HL-60 (cell line): ENCODE data around the gene APOBEC2.

Experiments
- CTCF ChIP-seq: IDR thresholded peaks from one replicate; pipeline ENCODE4 v1.5.1; 2011; ENCODE audit warnings: low read length, control low read depth, inconsistent platforms; ENCODE audit not compliant: insufficient read depth
- POLR2AphosphoS5 ChIP-seq: IDR thresholded peaks from 2 replicates; pipeline ENCODE4 v1.6.1; 2012; ENCODE audit warnings: low read depth
- TF ChIP-seq, protein P1 (sequence below): IDR thresholded peaks from 2 replicates; pipeline ENCODE4 v1.6.1; 2012; ENCODE audit warnings: low read depth; ENCODE audit not compliant: insufficient replicate concordance

- TF ChIP-seq CTCF = no peak
- TF ChIP-seq, protein P1, sequence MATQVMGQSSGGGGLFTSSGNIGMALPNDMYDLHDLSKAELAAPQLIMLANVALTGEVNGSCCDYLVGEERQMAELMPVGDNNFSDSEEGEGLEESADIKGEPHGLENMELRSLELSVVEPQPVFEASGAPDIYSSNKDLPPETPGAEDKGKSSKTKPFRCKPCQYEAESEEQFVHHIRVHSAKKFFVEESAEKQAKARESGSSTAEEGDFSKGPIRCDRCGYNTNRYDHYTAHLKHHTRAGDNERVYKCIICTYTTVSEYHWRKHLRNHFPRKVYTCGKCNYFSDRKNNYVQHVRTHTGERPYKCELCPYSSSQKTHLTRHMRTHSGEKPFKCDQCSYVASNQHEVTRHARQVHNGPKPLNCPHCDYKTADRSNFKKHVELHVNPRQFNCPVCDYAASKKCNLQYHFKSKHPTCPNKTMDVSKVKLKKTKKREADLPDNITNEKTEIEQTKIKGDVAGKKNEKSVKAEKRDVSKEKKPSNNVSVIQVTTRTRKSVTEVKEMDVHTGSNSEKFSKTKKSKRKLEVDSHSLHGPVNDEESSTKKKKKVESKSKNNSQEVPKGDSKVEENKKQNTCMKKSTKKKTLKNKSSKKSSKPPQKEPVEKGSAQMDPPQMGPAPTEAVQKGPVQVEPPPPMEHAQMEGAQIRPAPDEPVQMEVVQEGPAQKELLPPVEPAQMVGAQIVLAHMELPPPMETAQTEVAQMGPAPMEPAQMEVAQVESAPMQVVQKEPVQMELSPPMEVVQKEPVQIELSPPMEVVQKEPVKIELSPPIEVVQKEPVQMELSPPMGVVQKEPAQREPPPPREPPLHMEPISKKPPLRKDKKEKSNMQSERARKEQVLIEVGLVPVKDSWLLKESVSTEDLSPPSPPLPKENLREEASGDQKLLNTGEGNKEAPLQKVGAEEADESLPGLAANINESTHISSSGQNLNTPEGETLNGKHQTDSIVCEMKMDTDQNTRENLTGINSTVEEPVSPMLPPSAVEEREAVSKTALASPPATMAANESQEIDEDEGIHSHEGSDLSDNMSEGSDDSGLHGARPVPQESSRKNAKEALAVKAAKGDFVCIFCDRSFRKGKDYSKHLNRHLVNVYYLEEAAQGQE = no peak
- no peak for TF ChIP-seq POLR2AphosphoS5
Measured at GRCh38 chr6:41040940-41041536, 12.0 kb upstream of the APOBEC2 start.
